ENCODE measurements around the gene RIC8A. TPM values are rescaled to one million over a fixed set of nuclear protein-coding genes. Genes with fewer than 3 reads are reported as not detected.
A peak's percentile ranks its signal among the peaks of the same experiment; 100 is the strongest.

Gene RIC8A
- total and polyA plus RNA-seq, 9 of the 15 experiments (the other 6 are each of a cell fraction or from before 2014, with no cell fraction given) = 10.7 to 108 (median 72.1) TPM

DNA sequence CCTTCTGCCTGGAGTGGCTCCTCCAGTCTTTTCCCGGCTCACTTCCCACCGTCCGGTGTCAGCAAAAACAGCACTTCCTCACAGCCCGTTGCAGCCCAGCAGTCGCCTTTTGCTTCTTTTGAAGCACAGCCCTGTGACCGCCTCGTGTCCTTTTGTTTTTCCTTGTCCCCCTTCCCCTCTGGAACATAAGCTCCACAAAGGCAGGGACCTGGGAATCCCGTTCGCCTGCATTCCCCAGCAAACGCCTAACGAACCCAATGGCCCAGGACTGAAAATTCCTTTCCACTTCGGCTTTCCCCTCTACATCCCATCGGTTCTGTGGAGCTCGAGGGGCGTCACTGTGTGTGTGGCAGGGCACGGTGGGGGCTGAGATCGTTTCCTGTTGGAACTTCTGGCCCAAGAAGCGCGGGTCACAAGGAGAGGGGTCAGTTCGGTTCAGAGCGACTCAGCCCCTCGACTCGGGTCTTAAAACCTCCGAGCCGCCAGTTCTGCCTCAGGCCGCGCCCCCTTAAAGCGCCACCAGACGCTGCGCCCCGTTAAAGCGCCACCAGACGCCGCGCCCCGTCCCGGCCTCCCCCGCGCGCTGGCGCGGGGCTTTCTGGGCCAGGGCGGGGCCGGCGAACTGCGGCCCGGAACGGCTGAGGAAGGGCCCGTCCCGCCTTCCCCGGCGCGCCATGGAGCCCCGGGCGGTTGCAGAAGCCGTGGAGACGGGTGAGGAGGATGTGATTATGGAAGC, 841 bp downstream of the RIC8A start (continued):
- TF ChIP-seq REST (IDR thresholded peaks at IDR 0.05; ENCODE audit: borderline replicate concordance) (no peak), REST (CRISPR knock-in tag; IDR thresholded peaks at IDR 0.05; ENCODE audit: low read depth) (no peak), HDGF (IDR thresholded peaks at IDR 0.05) (no peak), NFRKB (IDR thresholded peaks at IDR 0.05; ENCODE audit: low read depth) (peak; percentile 50), MEF2A (IDR thresholded peaks at IDR 0.05; ENCODE audit: control insufficient read depth, low read depth, low read length) (no peak), NELFE (IDR thresholded peaks at IDR 0.05; ENCODE audit: insufficient read depth, insufficient read length) (no peak), MXD1 (CRISPR knock-in tag; IDR thresholded peaks at IDR 0.05; ENCODE audit: borderline replicate concordance, poor library complexity, severe bottlenecking) (no peak), ZNF197 (CRISPR knock-in tag; IDR thresholded peaks at IDR 0.05; ENCODE audit: low read depth) (peak; percentile 39; the same call in 1 of the 2 replicates), GMEB1 (CRISPR knock-in tag; IDR thresholded peaks at IDR 0.05) (peak; percentile 89)
- TF ChIP-seq, protein P1, sequence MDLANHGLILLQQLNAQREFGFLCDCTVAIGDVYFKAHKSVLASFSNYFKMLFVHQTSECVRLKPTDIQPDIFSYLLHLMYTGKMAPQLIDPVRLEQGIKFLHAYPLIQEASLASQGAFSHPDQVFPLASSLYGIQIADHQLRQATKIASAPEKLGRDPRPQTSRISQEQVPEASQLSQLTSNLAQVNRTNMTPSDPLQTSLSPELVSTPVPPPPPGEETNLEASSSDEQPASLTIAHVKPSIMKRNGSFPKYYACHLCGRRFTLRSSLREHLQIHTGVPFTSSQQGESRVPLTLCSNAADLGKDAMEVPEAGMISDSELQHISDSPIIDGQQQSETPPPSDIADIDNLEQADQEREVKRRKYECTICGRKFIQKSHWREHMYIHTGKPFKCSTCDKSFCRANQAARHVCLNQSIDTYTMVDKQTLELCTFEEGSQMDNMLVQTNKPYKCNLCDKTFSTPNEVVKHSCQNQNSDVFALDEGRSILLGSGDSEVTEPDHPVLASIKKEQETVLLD (IDR thresholded peaks at IDR 0.05) = no peak
- TF ChIP-seq, protein P2, sequence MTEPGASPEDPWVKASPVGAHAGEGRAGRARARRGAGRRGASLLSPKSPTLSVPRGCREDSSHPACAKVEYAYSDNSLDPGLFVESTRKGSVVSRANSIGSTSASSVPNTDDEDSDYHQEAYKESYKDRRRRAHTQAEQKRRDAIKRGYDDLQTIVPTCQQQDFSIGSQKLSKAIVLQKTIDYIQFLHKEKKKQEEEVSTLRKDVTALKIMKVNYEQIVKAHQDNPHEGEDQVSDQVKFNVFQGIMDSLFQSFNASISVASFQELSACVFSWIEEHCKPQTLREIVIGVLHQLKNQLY (CRISPR knock-in tag; conservative IDR thresholded peaks at IDR 0.05) = no peak
- TF ChIP-seq, protein P3, sequence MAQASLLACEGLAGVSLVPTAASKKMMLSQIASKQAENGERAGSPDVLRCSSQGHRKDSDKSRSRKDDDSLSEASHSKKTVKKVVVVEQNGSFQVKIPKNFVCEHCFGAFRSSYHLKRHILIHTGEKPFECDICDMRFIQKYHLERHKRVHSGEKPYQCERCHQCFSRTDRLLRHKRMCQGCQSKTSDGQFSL (CRISPR knock-in tag; IDR thresholded peaks at IDR 0.05) = no peak; the same call in 1 of the 2 replicates
- TF ChIP-seq, protein P3 (tag; IDR thresholded peaks at IDR 0.05) = no peak
